ENCODE data around the gene RIMBP2.

- no peak for TF ChIP-seq POLR2A (IDR thresholded peaks at IDR 0.05; ENCODE audit: extremely low read depth, insufficient read length)
- TF ChIP-seq CTCF (IDR thresholded peaks at IDR 0.05; ENCODE audit: low read depth, low read length): no peak
- TF ChIP-seq MYC (IDR thresholded peaks at IDR 0.05; ENCODE audit: low read depth, low read length): no peak
These were observed 93.3 kb downstream of the RIMBP2 start for GRCh38 chr12:130622803-130623202.
